AG04450 (cell line): ENCODE measurements around the gene DTX3. TPM values are rescaled to one million over a fixed set of nuclear protein-coding genes. Genes with fewer than 3 reads are reported as not detected.

Experiments
- CTCF ChIA-PET: fragments of 300-600, 350-600 bp; formaldehyde crosslinking; extraction: SDS; loops from one replicate; lab custom pipeline; 2022; ENCODE audit warnings: antibody characterized with exemption, inconsistent platforms; lab: Charles Lee
- POLR2A ChIA-PET: fragments of 350-600 bp; formaldehyde crosslinking; extraction: SDS; loops from one replicate; lab custom pipeline; 2021; ENCODE audit warnings: antibody characterized with exemption, inconsistent platforms; lab: Yijun Ruan, JAX
- DNase-seq: peaks from one replicate; pipeline ENCODE4 v3.0.0-alpha.2; 2011; ENCODE audit warnings: low read depth, low spot score
- H3K27ac ChIP-seq: one replicate; pipeline ENCODE4 v1.5.1; 2012; ENCODE audit warnings: low read depth, low read length, control low read depth
- H3K27me3 ChIP-seq: one replicate; pipeline ENCODE4 v1.6.0; 2012; ENCODE audit warnings: low read length; ENCODE audit not compliant: control insufficient read depth, insufficient read depth
- H3K4me3 ChIP-seq: 2 replicates; pipeline ENCODE4 v1.5.1; 2011; ENCODE audit warnings: mild to moderate bottlenecking, low read depth, low read length, control low read depth
- H3K9me3 ChIP-seq: 2 replicates; pipeline ENCODE4 v1.5.1; 2012; ENCODE audit warnings: low read length; ENCODE audit not compliant: control insufficient read depth, insufficient read depth
- CTCF ChIP-seq: IDR thresholded peaks from 2 replicates; pipeline ENCODE4 v1.5.1; 2011; ENCODE audit warnings: low read depth, low read length, control low read depth, inconsistent platforms
- polyA plus RNA-seq: library from polyadenylated mRNA; depleted of rRNA; stranded (reverse); fragments of >200 nt; gene quantifications from 2 replicates; pipeline ENCODE4 v1.2.3, GENCODE V29; 2011

DTX3 gene
- polyA plus RNA-seq, 1 experiment = 24.8 TPM

GRCh38 chr12:57577981-57578758, 26.5 kb upstream of the DTX3 start:
- no peak overlapping the region for H3K27ac ChIP-seq
- H3K27me3 ChIP-seq = peaks cover 19% of the 10 kb centered on the region
- POLR2A ChIA-PET = no interaction called here
- H3K4me3 ChIP-seq = no peak overlapping the region
- no peaks in the 10 kb centered on the region for H3K9me3 ChIP-seq
- CTCF ChIA-PET = no interaction called here
- DNase-seq = no peak
- no peak for TF ChIP-seq CTCF

GRCh38 chr12:57579011-57579410, 25.6 kb upstream of the DTX3 start:
- ChIA-PET CTCF (no interaction called here), POLR2A (no interaction called here)
- Histone ChIP-seq H3K9me3 (no peaks in the 10 kb centered on the region), H3K27me3 (peaks cover 19% of the 10 kb centered on the region), H3K27ac (no peak overlapping the region), H3K4me3 (no peak overlapping the region)
- DNase-seq = no peak
- TF ChIP-seq CTCF = no peak

- ChIA-PET POLR2A (no interaction called here), CTCF (interaction anchor here (2.9 to 6.7 kb wide), 2 partner anchors 43 to 53 kb away, joined by 16 to 112 read pairs; partner anchors contain the start of gene B4GALNT1)
- no peaks in the 10 kb centered on the region for H3K9me3 ChIP-seq
- no peak overlapping the region for H3K4me3 ChIP-seq
- no peak for TF ChIP-seq CTCF
- H3K27me3 ChIP-seq = peaks cover 19% of the 10 kb centered on the region
- no peak for DNase-seq
- no peak overlapping the region for H3K27ac ChIP-seq
These were observed 24.8 kb upstream of the DTX3 start for GRCh38 chr12:57579677-57580465.

DNA sequence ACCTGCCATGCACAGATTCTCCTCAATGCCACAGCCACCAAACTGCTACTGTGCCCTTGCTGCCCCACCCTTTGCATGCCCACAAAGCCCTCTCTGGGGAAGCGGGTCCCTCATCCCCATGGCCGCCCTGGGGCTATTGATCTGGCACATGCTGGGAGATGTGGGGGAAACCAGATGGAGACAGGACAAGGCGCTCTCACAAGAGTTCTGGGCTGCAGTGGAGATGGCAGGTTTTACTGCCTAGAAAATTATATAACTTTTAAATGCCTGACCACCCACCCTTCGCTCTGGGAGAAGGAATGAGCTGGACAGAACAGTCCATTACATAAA, 24.2 kb upstream of the DTX3 start:
- POLR2A ChIA-PET = no interaction called here
- Histone ChIP-seq H3K9me3 (no peaks in the 10 kb centered on the region), H3K27me3 (peaks cover 18% of the 10 kb centered on the region), H3K4me3 (no peak overlapping the region), H3K27ac (no peak overlapping the region)
- CTCF ChIA-PET = interaction anchor here (2.9 to 6.7 kb wide), 2 partner anchors 42 to 53 kb away, joined by 16 to 112 read pairs; partner anchors contain the start of gene B4GALNT1
- no peak for TF ChIP-seq CTCF
- DNase-seq = no peak

- Histone ChIP-seq H3K27me3 (peaks cover 21% of the 10 kb centered on the region), H3K4me3 (no peak overlapping the region), H3K9me3 (no peaks in the 10 kb centered on the region), H3K27ac (no peak overlapping the region)
- DNase-seq = no peak
- TF ChIP-seq CTCF = no peak
- CTCF ChIA-PET = interaction anchor here (0.7 to 6.7 kb wide), 8 partner anchors 8 to 1186 kb away, joined by 7 to 112 read pairs (median 28); partner anchors contain the start of genes B4GALNT1 and OS9
- POLR2A ChIA-PET = no interaction called here
These were observed 22.8 kb upstream of the DTX3 start for GRCh38 chr12:57581802-57582201.
